ENCODE data around the gene TLN1. TPM values are rescaled to one million over a fixed set of nuclear protein-coding genes. Genes with fewer than 3 reads are reported as not detected.

TLN1 gene
- total and polyA plus RNA-seq, 2 of the 8 experiments (the other 6 are each of a cell fraction or from before 2014, with no cell fraction given): 28.1 to 90.1 TPM

DNA sequence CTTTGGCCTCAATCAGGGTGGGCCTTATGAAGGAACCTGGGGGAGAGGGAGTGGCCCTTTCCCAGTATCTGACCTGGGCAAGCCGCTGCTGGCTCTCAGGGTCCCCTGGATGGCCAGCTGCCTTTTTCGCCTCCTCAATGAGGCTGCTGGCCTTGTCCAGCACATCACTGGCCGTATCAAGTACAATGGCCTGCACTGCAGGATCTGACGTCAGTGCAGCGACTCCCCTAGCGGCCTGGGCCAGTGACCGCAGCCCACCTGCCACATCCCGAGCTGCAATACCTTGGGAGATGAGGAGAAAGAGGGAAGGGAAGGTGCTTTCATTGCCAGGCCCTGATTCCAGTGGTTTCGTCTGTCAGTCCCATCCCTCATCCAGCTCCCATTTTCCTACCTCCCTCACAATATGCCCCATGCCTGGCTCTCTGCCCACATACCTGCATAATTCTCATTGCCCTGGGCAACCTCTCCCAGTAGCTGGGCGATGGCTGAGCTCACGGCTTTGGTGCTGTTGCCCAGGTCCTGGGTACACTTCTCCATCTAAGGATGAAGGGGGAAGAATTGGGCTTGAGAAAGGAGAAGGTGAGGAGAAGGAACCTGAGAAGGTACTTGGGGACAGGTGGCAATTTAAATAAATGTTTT, 19.1 kb downstream of the TLN1 start (continued):
- TF ChIP-seq, protein P1, sequence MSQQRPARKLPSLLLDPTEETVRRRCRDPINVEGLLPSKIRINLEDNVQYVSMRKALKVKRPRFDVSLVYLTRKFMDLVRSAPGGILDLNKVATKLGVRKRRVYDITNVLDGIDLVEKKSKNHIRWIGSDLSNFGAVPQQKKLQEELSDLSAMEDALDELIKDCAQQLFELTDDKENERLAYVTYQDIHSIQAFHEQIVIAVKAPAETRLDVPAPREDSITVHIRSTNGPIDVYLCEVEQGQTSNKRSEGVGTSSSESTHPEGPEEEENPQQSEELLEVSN (IDR thresholded peaks at IDR 0.05): no peak
